HG03378 (cell line): Measurements from ENCODE around the gene SLC17A7.

ENCODE experiments used
- ATAC-seq: cut with Tn5 transposase; IDR thresholded peaks from one replicate; pipeline ENCODE4 v1.9.1; 2021; ENCODE audit warnings: mild to moderate bottlenecking, moderate library complexity; ENCODE audit not compliant: unreplicated experiment

SLC17A7 gene

DNA sequence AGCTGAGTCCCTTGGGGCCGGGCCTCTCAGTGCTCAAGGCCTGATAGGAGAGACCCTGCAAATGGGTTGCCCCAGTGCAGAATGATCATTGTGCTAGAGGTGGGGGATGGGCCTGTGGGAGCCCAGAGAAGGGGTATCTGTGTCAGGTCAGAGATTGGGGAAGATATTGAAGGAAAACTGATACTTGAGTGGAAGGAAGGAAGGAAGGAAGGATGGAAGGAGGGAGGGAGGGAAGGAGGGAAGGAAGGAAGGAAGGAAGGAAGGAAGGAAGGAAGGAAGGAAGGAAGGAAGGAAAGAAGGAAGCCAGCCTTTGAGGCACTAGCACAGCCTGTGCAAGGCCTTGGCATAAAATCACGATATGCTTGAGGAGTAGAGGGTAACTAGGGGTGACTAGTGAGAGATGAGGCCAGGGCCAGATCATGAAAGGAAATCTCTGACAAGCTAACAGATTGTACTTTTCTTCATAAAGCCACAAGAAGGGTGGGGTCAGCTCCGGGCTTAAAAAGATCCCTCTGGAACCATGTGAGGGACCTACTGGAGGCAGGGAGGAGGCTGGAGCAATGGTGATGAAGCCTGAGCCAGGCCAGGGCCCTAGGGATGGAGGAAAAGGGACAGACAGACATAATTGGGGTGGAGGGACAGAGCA, 29.5 kb downstream of the SLC17A7 start:
- no peak for ATAC-seq

DNA sequence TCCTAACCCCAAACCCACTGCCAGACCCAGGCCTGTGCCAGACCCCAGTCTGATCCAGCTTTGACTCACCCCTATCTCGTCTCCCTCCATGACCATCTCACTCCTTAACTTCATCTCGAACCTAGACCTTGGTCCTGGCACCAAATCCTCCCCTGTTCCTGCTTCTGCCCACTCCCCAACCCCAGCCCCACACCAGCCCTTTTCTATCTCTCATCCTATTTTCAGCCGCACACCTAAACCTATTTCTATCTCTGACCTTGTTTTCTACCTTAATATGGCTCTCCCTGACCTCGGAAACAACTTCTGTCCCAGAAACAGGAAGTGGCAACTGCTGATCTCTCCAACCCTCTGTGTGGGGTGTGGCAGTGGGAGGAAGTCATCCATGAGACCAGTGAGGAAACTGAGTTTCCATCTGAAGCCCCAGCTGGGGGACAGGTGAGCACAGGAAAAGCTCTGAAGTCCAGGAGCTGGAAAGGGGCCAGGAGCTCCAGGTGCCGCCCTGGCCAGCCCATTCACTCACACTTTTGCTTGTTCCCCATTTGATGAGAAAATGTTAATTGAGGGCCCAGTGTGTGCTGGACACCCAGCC, 31.8 kb downstream of the SLC17A7 start:
- no peak for ATAC-seq

DNA sequence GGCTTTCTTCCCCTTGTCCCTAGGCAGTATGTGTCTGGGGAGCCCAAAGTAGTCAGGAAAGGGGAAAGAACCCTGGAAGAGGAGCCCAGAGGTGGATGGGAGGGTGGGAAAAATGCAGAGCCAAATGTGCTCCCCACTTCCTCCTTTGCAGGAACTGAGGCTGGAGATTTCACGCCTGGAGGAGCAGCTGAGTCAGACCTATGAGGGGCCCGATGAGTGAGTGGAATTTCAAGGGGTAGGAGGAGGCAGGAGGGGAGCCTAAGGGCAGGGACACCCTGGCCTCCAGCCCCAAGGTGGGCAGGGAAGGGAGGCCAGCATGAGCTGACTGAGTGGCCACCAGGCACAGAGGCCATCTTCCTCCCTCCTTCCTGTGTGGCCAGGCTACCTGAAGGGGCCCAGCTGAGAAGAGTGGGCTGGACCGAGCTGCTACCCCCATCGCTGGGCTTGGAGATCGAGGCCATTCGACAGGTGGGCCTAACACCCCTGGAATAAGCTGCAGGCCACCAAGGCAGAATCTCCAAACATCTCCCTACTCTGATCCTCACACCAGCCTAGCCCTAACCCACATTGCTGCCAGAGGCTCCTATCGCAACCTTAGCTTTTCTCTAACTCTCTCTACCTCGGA, 32.4 kb downstream of the SLC17A7 start:
- no peak for ATAC-seq

DNA sequence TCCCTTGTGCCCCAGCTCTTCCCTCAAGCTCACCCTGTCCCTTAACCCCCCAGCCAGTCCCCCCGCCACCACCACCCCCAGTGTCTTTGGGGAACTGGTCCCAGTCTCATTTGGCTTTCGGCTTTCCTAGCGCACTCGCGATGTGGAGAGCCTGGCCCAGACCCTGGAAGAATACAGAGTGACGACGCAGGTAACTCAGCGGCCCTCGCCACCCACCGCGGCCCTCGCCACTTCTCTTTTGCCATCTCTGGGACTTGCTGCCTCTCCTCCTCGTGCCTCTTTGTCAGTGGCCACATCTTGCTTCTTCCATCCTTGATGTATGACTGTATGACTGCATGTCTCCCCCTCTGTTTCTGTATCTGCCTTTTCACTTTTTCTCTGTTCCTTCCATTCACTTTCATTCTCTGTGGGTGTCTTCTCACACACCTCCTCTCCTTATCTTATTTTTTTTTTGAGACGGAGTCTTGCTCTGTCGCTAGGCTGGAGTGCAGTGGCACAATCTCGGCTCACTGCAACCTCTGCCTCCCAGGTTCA, 33.8 kb downstream of the SLC17A7 start:
- ATAC-seq = no peak

DNA sequence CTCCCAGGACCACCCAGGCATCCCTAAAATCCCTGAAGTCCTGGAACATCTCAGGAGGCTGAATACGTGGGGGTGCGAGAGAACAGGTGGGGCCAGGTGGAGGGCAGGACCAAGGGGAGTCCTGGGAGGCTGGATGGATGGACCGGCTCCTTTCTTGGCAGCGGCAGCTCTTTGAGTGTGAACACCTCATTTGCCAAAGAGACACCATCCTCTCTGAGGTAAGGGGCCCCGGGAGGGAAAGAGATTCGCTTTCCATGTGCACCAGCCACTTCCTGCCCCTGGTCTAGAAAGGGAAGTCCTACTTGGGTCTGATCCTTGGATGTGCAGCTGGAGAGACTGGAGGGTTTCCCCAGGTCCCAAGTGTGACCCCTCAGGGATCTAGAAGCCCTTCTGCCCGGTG, 34.2 kb downstream of the SLC17A7 start:
- no peak for ATAC-seq

DNA sequence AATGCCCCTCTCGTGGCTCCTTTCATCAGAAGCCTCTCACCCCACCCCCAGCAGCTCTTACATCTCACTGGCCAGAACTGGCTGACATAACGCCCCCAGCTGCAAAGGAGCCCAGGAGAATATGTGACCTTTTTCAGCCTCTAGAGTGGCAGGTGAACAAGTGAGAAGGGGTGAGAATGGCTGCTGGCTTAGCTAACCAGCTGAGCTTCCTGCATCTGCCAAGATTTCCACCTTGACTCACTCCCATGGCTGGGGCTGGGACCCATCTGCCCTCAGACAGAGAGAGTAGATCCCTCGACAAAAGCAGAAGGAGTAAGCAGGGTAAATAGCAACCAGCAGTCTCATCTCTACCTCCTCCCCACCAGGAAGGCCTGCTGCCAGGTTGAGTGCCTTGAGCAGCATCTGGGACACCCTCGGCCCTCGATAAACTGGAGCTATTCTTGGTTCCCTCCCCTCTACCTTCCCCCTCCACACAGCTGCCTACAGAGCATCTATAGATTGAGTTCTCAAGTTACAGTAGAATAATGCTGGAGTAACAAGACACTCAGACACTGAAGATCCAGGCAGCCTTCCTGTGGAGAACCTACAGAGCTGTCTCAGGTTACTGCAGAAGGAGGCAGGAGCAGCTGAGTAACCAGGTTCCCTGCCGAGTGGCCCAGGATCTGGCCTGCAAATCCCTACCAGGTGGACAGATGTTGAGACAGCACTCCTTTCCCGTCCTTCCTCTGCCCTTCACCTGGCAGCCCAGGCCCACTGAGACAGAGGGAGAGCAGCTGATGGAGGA, 37.7 kb downstream of the SLC17A7 start:
- ATAC-seq = no peak

DNA sequence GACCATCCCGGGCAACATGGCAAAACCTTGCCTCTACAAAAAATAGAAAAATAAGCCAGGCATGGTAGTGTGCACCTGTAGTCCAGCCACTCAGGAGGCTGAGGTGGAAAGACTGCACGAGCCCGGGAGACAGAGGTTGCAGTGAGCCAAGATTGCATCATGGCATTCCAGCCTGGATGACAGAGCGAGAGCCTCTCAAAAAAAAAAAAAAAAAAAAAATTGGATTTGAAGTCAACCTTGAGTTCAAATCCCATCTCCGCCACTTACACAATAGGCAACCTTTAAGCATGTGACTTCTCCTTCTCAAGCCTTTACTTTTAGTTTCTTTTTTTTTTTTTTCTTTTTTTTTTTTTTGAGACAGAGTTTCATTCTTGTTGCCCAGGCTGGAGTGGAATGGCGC, 41.3 kb downstream of the SLC17A7 start:
- no peak for ATAC-seq

DNA sequence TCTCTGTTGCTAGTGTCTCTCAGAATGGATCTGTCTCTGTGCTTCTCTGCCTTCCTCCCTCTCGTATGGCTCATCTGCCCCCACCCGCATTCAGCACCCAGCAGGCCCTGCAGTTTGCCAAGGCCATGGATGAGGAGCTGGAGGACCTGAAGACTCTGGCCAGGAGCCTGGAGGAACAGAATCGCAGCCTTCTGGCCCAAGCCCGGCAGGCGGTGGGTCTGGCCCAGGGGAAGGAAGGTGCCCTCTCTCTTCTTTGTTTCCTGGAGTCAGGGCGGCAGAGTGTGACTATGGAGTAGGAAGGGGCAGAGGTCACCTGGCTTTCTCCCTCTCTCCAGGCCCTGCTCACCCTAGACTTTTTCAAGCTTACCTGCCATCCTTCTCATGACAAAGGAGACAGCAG, 42.4 kb downstream of the SLC17A7 start:
- ATAC-seq = no peak

DNA sequence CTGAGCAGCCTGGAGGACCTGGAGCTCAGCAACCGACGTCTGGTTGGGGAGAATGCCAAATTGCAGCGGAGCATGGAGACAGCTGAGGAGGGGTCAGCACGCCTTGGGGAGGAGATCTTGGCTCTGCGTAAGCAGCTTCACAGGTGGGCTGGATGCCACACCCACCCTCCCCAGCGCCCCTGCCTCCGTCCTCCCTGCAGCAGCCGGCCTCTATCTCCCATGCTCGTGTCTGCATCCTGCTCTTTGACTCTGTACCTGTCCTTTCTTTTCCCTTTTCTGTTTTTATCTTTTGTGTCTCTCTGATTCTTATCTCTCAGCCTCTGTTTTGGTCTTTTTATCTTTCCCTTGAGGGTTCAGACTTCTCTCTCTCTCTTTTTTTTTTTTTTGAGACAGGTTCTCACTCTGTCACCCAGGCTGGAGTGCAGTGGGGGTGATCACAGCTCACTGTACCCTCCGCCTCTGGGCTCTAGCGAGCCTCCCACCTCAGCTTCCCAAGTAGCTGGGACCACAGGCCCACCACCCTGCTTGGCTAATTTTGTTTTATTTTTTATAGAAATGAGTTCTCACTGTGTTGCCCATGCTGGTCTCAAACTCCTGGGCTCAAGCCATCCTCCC, 43.2 kb downstream of the SLC17A7 start:
- no peak for ATAC-seq

DNA sequence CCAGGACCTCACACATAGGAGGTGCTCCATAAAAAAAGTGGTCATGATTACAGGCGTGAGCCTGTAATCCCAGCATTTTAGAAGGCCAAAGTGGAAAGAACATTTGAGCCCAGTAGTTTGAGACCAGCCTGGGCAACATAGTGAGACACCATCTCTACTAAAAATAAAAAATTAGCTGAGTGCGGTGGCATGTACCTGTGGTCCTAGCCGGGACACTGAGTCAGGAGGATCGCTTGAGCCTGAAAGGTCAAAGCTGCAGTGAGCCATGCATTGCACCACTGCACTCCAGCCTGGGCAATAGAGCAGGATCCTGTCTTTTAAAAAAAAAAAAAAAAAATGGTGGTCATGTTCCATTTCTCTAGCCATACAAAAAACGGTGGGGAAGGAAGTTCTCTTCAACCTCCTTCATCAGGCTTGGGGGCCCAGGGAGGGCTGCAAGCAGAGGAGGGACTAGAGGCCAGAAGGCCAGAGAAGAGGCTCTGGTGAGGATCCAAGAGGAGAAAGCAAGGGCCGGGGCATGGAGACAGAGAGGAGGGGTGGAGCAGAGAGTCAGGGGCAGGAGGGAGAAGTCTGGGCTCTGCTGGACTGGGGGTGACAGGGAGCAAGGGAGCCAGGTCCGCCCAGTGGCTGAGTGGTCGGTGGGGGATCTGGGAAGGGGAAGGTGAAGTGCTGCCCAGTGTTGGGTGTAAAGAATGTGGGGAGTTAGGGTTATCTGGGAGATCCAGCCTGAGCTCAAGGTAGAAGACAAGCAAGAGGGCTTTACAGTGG, 44.4 kb downstream of the SLC17A7 start:
- no peak for ATAC-seq

DNA sequence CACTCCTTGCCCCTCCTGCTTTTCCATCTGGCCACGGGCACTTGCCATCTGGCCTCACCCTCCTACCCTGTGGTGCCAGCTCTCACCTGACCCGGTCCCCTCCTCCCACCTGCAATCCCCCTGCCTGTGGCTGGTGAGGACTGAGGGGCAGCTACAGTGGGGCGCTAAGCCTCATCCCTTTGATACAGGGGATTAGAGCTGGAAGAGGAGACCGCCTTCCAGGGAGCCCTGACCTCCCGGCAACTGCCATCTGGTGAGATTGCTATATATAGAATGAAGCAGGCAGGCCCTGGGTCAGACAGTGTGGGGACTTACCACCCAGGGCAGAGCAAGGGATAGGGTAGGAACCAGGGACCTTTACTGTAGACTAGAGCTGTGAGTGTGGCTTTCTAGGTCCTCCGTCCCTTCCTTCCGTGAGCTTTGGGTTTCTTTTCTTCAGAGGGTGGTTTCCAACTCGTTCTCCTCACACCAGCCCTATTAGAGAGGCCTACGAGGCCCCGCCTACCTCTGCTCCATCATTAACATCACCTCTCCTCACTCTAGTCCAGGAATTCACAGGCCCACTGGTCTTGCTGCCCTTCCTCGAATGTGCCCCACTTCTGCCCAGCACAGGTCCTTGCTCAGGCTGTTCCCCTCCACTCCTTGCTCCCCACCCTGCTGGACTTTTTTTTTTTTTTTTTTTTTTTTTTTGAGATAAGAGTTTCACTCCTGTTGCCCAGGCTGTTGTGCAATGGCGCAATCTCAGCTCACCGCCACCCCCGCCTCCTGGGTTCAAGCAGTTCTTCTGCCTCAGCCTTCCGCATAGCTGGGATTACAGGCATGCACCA, 45.5 kb downstream of the SLC17A7 start:
- ATAC-seq = no peak

DNA sequence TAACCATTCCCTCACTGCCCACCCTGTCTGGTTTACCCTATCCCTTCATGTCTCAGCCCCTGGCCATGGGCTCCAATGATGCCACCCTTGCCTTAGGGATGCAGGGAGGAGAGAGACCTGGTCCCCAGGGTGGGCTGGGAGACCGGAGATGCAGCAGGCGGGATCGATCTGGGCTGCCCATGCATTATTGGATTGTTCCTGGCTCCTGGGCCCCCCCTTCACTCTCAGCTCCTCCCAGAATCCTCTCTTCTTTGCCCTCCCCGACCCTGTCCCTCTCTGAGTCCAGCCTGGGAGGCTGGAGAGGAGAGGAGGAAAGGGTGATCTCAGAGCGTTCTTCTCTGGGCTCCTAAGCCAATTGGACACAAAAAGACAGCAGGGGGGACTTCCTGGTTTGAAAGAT, 47.4 kb downstream of the SLC17A7 start:
- no peak for ATAC-seq

DNA sequence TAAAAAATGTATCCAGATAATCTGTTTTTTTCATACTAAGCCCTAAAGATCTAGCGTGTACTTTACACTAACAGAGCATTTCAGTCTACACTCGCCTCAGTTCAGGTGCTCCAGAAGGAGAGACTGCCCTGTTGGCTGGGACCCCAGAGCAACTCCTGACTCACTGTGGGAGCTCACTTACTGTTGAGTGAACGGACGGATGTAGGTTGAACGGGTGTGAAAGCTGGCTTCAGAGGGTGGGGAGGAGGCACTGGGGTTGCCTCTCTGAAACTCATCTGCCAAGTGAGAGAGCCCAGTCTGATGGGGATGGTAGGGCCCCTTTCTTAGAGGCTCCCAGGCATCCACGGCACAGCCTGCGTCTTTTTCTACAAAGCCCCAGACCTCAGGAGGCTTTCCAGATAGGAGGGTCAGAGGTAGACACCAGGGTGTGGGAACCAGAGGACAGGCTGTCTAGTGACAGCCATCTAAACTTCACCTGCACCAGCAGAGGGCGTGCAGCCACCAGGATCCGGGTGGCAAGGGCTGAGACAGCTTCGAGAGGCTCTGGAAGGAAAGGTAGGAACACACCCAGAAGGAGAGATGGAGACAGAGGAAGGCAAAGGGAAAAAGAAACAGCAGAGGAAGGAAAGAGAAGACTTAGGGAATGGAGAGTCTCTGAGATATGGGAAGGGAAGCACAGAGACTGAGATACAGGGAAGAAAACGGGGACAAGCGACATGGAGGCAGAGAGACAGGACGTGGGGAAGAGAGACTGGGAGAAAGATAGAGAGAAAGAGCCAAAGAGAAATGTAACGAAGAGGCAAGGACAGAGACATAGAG, 49.5 kb downstream of the SLC17A7 start:
- ATAC-seq = peak; percentile 51

DNA sequence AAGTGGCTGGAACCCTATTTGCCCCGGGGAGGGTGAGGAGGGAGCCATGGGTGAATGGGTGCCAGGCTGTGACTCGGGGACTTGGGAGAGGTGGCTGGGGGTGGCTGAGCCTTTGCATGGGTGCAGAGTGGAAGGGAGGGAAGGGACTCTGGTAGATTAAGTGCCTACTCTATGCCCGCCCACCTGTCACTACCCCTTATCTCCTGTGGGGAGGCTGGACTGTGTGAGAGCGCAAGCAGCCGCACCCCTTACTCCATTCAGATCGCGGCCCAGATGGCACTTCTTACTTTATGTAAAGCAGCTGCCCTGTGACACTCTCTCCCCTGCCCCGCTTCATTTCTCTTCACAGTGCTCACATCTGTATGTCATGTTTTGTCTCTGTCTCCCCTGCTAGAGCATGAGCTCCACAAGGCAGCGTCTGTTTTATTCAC, 50.4 kb downstream of the SLC17A7 start:
- no peak for ATAC-seq

DNA sequence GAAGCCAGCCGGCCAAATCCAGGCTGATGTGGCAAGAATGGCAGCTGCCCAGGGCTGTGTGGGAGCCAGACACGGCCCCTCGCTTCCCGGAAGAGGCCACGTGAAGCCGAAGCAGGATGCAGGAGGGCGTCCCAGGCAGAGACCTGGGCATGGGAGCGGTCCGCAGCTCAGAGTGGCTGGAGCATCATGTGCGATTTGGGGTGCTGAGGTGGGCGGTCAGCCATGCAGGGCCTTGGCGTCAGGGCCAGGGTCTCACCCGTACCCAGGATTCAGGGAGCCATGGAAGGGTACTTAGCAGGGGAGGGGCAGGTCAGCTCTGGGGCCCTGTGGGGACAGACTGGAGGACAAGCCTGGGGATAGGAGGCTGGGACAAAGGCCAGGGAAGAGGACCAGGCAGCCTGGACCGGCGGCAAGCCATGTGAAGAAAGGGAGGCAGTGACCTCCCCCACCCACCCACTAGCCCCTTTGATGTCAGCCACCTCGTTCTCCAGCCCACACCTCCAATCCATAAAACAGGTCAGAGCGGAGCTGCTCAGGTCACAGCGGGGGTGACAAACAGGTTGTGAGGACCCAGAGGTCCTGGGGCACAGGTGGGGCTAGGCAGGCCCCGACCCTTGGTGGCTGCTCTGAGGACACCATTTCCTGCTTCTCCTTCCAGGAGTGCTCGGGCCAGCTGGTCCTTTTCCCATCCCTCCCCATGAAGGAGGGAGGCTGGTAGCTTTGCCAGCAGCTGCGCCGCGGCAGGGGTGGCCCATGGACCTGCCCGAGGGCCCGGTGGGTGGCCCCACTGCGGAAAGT, 51.0 kb downstream of the SLC17A7 start:
- no peak for ATAC-seq

DNA sequence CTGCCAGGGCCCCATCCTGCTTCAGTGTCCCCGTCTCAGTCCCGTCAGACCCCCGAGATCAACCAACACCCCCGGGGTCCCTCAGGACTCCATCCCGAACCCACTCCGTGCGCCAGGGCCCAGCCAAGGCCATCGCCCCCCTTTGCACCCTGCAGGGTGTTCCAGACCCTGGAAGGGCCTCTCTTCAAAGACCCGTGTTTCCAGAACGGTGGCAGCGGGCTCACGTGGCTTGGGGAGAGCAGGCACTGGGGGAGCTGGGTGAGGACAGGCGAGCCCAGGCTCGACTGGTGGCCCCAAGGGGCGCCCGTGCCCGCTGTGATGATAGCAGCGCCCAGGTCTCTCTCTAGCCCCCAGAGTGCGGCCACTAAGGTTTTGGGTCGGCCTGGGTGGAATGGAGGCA, 51.9 kb downstream of the SLC17A7 start:
- no peak for ATAC-seq

DNA sequence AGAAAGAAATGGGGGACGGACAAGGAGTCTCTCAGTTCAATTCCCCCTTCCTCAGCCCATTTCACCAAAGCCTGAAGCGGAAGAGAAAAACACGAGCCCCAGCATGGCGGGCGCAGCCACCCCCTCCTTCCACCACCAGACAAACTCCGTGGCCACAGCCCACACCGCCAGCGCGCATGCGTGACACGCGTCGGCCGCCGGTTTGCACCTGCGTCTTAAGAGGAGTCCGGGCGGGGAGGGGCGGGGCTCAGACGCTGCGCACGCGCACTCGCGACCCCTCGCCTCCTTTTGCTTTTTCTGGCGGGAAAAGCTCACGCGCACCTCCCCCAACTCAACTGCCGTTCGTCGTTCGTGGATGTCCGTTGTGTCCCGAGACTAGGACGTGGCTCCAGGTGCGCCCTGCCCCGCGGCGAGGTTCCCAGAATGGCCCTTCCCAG, 53.4 kb downstream of the SLC17A7 start, which contains the start of gene KASH5:
TSS of gene KASH5 (plus strand) at position 314 of the 437 bp plus-strand sequence. CDS start 2,635 bp downstream, outside the sequence.
- no peak for ATAC-seq

DNA sequence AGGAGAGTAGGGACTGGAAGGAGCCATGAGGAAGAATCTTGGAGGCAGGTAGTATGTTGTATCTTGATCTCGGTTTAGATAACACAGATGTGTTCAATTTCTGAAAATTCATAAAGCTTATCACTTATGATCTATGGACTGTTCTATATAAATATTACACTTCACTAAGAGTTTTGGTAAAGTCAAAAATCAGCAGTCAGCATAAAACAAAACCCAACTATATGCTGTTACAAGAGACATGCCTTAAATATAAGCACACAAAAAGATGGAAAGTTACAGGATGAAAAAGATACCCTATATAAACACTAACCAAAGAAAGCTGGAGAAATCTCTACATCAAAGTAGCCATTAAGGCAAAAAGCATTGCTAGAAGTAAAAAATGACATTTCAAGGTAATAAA, 57.7 kb downstream of the SLC17A7 start:
- ATAC-seq = no peak
